Pulmonary artery endothelial cell (primary cell): ENCODE data around the gene ARHGAP33. TPM values are rescaled to one million over a fixed set of nuclear protein-coding genes. Genes with fewer than 3 reads are reported as not detected.
"Not testable (repeated sequence)": the region's sequence is repeated elsewhere in the genome, so short reads cannot be mapped to it uniquely, and the experiment has no call there.

Source experiments
- DNase-seq: peaks from one replicate; pipeline ENCODE4 v3.0.0-alpha.2; 2011; ENCODE audit warnings: low read depth, low spot score
- total RNA-seq: library from RNA; depleted of rRNA; stranded (reverse); fragments of >200 nt; gene quantifications from 2 replicates; pipeline ENCODE4 v1.2.3, GENCODE V29; 2014

Gene ARHGAP33
- total RNA-seq, 1 donor from 2014 or later: 2.7 TPM

GRCh38 chr19:35755550-35756376 is 19.6 kb upstream of the ARHGAP33 start:
- no peak for DNase-seq

- DNase-seq: no peak
Measured at GRCh38 chr19:35756377-35757230, 18.8 kb upstream of the ARHGAP33 start, which contains the start of gene HSPB6. TSS of gene HSPB6 (minus strand) at chr19:35757029. CDS start at chr19:35757008, 21 bp downstream.

GRCh38 chr19:35757231-35757748 is 18.1 kb upstream of the ARHGAP33 start:
- no peak for DNase-seq

GRCh38 chr19:35757749-35758608 is 17.4 kb upstream of the ARHGAP33 start, which contains the start of gene PROSER3:
TSS of gene PROSER3 (plus strand) at chr19:35758176. CDS start at chr19:35758216, 40 bp downstream.
- peak; percentile 98 for DNase-seq

GRCh38 chr19:35759697-35760096 is 15.7 kb upstream of the ARHGAP33 start:
- no peak for DNase-seq

GRCh38 chr19:35760711-35761349 is 14.5 kb upstream of the ARHGAP33 start:
- no peak for DNase-seq

DNA sequence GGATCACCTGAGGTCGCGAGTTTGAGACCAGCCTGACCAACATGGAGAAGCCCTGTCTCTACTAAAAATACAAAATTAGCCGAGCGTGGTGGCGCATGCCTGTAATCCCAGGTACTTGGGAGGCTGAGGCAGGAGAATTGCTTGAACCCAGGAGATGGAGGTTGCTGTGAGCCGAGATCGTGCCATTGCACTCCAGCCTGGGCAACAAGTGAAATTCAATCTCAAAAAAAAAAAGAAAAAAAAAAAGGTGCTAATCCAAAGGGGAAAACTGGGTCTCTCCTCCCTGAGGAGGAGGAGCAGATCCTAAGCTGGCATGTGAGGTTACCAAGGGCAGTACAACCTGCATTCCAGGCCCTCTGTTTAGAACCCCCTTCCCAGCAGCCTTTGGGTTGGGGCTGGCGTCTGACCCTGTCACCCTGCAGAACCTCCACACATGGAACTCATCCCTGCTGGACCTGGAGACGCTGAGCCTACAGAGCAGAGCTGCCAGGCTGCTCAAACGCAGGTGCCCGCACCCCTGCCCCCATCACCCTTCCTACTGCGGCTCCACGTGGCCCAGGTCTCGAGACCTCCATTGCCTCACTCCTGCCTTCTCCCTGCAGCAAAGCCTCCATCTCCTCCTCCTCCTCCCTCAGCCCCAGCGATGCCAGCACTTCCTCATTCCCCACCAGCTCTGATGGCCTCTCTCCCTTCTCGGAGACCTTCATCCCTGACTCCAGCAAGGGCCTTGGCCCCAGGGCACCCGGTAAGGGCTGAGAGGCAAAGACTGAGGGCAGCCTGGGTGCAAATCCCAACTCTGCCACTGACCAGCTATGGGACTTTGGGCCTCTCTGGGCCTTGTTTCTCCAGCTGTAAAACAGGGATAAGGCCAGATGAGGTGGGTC is 10.7 kb upstream of the ARHGAP33 start:
- no peak for DNase-seq

DNA sequence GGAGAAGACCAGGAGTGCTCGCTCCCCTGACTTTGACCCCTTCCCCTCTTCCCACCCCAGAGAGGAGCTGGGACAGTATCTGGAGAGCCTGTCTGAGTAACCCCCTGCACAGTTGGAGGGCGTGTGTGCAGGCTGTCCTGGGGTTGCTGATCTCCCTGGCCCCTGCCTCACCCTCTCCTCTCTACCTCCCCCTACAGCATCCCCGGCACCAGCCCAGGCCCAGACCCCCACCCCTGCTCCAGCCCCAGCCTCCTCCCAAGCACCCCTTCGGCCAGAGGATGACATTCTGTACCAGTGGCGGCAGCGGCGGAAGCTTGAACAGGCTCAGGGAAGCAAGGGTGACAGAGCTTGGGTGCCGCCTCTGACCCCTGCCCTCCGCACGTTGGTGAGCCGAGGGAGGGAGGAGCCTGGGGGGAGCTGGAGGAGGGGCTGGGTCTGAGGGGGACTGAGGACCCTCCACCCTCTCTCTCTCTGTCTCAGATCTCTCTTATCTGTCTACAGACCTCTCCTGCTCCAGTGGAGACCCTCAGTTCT is 8.7 kb upstream of the ARHGAP33 start:
- no peak for DNase-seq

DNA sequence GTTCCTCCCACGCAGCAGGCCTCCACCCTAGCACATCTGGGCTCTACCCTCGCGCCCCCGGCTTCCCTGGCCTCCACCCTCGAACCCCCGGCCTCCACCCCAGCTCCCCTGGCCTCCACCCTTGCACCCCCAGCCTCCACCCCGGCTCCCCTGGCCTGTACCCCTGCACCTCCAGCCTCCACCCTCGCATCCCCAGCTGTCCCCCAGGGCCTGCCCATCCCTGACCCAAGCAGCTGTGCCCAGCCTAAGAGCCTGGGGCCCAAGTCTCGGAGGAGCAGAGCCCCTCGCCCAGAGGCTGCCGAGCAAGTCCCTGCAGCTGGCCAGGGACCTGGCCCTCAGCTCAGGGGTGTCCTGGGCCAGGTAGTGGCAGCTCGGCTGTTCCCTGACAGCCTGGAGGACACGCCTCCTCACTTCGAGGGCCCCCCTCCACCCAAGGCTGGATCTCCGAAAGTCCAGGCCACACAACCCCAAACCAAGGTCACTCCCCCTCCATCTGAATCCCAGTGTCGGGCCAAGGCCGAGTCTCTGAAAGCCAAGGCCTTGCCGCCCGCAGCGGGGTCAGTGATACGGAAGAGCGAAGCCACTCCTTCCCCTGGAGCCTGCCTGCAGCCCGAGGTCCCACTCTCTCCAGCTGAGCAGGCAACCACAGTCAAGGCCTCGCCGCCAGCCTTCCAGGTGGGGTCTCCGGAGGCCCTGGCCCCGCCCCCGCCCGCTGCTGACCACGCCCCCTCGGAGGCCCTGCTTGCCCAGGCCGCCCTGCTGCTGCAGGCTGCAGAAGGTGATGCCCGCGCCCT is 7.9 kb upstream of the ARHGAP33 start:
- DNase-seq: no peak

DNA sequence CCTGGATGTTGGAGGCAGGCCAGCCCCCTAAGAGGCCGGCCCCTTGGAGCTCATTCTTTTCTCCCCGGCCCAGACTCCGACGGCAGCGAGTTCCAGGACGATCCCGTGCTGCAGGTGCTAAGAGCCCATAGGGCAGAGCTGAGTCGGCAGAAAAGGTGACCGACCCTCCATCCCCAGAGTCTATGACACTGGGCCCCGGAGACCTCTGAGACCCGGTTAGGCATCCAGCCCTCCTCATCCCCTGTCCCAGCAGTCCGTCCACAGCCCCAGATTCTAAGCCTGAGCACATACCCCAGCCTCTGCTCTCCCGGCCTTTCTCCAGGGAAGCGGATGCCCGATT is 7.3 kb upstream of the ARHGAP33 start:
- no peak for DNase-seq

DNA sequence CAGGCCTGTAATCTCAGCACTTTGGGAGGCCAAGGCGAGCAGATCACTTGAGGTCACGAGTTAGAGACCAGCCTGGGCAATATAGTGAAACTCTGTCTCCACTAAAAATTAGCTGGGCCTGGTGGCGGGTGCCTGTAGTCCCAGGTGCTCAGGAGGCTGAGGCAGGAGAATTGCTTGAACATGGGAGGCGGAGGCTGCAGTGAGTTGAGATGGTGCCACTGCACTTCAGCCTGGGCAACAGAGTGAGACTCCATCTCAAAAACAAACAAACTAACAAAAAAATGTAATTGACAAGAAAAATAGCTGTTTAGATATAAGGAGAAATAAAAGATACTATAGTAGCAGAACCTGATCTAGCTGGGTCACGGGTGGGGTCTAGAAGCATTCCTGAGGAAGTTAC is 3.0 kb upstream of the ARHGAP33 start:
- DNase-seq: not testable (repeated sequence)

GRCh38 chr19:35773020-35773806 is 2.2 kb upstream of the ARHGAP33 start:
- no peak for DNase-seq

DNA sequence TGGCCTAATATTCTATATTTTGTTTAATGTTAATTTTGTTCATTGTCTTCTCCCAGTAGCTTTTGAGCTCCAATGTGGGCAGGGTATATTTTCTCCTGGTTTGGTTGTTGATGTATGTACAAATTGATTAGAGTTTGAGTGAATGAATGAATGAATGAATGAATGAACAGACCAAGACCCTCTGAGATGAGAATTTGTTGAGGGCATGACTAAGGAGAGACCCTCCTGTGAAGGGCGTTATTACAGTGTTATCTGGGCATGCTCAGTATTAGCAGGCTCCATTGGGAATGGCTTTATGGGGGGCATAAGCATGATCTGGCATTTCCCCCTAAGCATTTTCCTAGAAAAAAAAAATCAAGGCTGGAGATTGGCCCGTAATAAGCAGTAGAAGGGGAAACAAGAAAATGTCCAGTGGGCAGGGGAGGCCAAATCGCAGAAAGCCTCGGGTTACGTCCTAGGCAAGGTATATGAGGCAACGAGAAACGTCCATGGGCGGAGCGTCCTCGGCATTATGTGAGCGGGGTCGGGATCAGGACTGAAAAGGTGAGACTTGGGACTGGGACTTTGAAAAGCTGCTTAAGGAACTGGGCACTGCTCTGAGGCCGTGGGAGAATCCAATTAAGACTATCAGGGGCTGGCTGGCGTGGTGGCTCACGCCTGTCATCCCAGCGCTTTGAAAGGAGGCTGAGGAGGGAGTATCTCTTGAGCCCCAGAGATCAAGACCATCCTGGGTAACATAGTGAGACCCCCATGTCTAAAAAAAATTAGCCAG is 904 bp upstream of the ARHGAP33 start:
- no peak for DNase-seq

- no peak for DNase-seq
Measured at GRCh38 chr19:35775046-35775297, 392 bp upstream of the ARHGAP33 start.

- DNase-seq: no peak
Measured at GRCh38 chr19:35776102-35776788, 881 bp downstream of the ARHGAP33 start.

- DNase-seq: no peak
Measured at GRCh38 chr19:35777086-35777841, 1.9 kb downstream of the ARHGAP33 start.
